OCI-LY1 (cell line): ENCODE measurements around the gene NEUROD4.

Experiments used
- EZH2 ChIP-seq: fragments of 200-600 bp; sonication (generic), shearing (Covaris generic); IDR thresholded peaks from 2 replicates; pipeline ENCODE4 v1.8.0; 2017; ENCODE audit warnings: borderline replicate concordance, mixed run types, mild to moderate bottlenecking, antibody characterized with exemption, low read length, moderate library complexity, mixed read lengths
- TF ChIP-seq, protein P1 (sequence below): fragments of 200-600 bp; sonication (generic), shearing (Covaris generic); IDR thresholded peaks from 2 replicates; pipeline ENCODE4 v1.5.1; 2017; ENCODE audit warnings: mild to moderate bottlenecking, antibody characterized with exemption, low read length, moderate library complexity, mixed read lengths

DNA sequence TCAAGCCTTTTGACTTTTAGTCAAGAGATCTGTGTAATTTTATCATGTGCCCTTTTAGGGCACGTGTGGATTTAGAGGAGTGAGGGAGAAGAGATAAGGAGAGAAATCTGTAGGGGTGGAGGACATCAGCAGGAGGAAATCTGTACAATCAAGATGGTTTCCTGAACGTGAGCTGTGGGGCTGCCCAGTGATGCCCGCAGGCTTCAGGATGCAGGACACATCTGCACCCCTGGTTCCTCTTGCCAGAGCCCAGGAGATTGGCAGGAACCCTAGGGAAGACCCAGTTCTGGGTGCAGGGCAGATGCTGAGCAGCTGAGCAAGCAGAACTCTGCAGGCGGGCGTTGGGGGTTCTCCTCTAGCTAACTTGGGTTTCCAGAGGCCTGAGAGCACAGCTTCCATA is 23.6 kb upstream of the NEUROD4 start:
- TF ChIP-seq EZH2: no peak
- TF ChIP-seq, protein P1, sequence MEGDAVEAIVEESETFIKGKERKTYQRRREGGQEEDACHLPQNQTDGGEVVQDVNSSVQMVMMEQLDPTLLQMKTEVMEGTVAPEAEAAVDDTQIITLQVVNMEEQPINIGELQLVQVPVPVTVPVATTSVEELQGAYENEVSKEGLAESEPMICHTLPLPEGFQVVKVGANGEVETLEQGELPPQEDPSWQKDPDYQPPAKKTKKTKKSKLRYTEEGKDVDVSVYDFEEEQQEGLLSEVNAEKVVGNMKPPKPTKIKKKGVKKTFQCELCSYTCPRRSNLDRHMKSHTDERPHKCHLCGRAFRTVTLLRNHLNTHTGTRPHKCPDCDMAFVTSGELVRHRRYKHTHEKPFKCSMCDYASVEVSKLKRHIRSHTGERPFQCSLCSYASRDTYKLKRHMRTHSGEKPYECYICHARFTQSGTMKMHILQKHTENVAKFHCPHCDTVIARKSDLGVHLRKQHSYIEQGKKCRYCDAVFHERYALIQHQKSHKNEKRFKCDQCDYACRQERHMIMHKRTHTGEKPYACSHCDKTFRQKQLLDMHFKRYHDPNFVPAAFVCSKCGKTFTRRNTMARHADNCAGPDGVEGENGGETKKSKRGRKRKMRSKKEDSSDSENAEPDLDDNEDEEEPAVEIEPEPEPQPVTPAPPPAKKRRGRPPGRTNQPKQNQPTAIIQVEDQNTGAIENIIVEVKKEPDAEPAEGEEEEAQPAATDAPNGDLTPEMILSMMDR: no peak
